HG03520 (cell line): ENCODE data around the gene FAM180B.
"Not testable (repeated sequence)": the region's sequence is repeated elsewhere in the genome, so short reads cannot be mapped to it uniquely, and the experiment has no call there.

Source experiments
- ATAC-seq: cut with Tn5 transposase; IDR thresholded peaks from one replicate; pipeline ENCODE4 v1.9.1; 2021; ENCODE audit warnings: mild to moderate bottlenecking, moderate library complexity; ENCODE audit not compliant: unreplicated experiment

Gene FAM180B

DNA sequence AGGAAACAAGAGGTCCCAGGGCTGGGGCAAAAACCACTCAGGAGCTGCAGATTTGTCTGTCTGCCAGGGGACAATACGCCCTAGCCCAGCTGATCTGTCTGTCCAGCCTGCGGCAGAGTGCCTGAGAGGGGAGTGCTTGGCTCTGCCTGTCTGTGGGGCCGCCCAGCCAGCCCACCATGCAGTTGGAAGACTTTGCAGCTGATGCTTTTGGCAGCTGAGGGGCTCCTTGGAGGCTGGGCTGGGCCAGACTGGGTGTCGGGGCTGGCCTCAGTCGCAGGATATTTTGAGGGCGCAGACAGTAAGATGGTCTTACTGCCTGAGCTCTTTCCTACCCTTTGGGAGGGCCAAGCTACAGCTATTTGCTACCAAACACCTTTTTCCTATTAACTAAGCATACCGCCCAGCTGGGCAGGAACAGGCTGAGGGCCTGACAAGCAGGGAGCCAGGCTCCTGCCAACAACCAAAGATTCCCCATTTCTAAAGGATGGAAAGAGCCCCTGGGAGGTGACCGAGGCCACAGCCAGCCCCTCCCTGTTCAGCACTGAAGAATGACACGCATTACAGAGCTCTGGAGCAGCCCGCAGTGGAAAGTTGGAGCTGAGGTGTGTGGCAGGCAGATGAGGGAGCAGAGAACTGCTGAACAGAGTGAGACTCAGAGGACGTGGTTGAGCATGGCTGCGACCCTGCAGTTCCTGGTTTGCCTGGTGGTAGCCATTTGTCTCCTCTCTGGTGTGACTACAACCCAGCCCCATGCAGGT is at the start of gene FAM180B:
Gene FAM180B (plus strand): TSS at position 581 of the 758 bp plus-strand sequence. CDS start 91 bp downstream, at position 672.
- no peak for ATAC-seq

DNA sequence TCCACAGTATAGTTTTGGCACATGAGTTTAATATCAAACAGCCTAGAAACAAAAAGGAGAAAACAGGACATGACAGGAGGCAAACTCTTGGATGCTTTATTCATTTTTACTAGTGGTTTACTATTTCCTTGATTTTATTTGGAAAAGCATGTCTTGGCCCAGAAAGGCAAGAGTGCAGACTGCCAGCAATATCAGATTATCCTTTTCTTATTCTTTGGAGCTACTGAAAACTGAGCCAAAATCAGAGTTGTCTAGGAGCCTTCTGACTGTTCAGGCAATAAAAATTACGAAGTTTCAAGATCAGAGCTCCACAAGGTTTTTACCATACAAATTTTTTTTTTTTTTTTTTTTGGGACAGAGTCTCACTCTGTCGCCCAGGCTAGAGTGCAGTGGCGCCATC is 49.6 kb upstream of the FAM180B start:
- no peak for ATAC-seq

DNA sequence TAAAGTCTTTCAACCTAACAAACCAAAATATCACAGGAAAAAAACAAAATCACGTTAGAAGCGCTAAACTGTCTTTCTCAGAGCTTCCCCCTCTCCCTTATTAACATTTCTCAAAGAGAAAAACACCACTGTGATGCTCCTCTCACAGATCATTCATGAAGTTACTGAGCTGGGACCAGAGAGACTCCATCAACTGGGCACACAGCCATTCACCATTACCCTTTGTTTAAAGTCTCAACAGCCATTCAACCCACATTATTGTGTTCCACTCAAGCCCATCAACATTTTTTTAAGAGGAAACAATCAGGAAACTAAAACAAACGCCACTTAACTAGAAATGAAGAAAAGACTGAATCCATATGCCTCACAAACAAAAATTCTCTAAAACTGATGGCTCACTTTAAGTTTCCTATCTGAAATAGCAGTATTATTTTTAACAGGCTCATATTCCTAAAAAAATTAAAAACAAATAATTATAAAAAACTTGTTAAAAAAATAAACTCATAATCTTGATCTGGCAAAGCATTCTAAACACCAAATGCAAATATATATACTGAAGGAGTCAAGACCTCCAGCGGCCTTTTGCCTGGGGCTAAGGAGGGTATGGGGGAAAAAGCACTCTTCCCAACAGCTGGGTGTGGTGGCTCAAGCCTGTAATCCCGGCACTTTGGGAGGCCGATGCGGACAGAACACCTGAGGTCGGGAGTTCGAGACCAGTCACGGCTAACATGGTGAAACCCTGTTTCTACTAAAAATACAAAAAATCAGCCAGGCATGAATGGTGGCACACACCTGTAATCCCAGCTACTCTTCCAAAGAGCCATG is 47.5 kb upstream of the FAM180B start:
- ATAC-seq, result no peak

- no peak for ATAC-seq
These were observed 46.8 kb upstream of the FAM180B start for GRCh38 chr11:47539681-47540039.

DNA sequence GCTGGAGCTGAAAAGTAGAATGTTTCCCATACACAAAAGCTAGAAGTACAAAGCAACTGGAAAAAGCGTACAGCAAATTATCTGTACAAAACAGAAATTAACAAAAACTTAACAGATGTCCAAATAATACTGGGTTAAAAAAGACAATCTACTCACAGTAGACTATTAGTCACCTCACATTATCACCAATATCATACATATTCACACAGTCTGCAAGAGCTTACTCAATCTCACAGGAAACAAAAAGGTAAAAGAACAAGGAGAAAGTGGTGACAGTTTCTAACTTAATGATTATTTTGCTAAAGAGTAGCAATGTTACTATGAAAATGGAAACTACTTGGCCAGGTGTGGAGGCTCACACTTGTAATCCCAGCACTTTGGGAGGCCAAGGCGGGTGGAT is 45.4 kb upstream of the FAM180B start:
- ATAC-seq, result no peak

GRCh38 chr11:47545298-47545697 is 41.2 kb upstream of the FAM180B start:
- no peak for ATAC-seq

- not testable (repeated sequence) for ATAC-seq
These were observed 40.2 kb upstream of the FAM180B start for GRCh38 chr11:47546274-47546673.

DNA sequence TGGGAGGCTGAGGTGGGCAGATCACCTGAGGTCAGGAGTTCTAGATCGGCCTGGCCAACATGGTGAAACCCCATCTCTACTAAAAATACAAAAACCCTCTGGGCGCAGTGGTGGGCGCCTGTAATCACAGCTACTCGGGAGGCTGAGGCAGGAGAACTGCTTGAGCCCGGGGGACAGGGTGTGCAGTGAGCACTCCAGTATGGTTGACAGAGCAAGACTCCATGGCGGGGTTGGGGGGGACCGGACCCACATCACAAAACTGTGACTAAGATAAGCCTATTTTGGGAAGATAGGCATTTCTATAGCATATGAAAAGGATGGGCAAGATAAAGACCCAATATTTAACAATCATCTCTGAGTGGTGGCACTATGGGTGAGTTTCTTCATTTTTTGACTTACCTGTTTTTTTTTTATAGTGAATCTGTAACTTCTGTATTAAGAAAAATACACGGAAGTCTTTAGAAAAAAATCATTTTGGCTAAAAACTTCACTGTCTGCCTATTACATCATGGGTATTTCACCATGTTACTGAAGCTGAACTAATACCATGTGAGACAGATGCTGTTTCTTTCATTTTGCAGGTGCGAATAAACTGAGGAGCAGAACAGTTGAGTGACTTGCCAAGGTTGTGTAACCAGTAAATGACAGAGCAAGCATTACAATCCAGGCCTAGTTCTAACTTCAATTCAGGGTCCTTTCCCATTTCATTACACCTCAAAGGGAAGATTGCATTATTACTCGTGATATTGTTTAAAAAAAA is 36.0 kb upstream of the FAM180B start:
- no peak for ATAC-seq

- no peak for ATAC-seq
These were observed 35.4 kb upstream of the FAM180B start for GRCh38 chr11:47551086-47551485.

- no peak for ATAC-seq
These were observed 34.4 kb upstream of the FAM180B start for GRCh38 chr11:47552056-47552565.

GRCh38 chr11:47552566-47553405 is 33.7 kb upstream of the FAM180B start, which contains the start of gene CELF1:
Gene CELF1, minus strand, starts transcription at chr11:47553132. Its CDS starts 53,609 bp downstream, at chr11:47499523.
- peak; percentile 91 for ATAC-seq

DNA sequence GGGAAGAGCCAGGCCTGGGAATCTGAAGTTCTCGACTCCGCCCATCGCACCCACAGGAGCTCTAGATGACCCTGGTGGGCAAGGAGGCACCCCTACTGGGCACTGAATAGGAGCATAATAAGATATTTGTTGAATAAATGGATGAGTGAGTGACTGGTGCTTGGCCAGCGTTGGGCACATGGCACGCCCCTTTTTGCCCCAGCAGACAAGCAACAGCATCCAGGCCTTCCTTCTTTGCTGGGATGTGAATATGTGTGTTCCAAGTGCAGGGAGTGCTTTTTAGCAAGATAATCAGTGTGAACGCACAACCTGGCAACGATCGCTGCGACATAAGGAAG is 33.1 kb upstream of the FAM180B start:
- ATAC-seq, result peak; percentile 26

DNA sequence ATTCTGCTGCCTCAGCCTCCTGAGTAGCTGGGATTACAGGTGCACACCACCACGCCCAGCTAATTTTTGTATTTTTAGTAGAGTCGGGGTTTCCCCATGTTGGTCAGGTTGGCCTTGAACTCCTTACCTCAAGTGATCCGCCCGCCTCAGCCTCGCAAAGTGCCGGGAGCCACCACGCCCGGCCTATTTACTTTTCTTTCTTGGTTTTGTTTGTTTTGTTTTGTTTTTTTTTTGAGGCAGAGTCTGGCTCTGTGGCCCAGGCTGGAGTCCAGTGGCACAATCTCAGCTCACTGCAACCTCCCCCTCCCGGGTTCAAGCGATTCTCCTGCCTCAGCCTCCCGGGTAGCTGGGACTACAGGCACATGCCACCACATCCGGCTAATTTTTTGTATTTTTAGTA is 29.5 kb upstream of the FAM180B start:
- not testable (repeated sequence) for ATAC-seq

- ATAC-seq, result no peak
These were observed 27.8 kb upstream of the FAM180B start for GRCh38 chr11:47558695-47559094.

GRCh38 chr11:47560426-47560825 is 26.1 kb upstream of the FAM180B start:
- ATAC-seq, result no peak

- ATAC-seq, result not testable (repeated sequence)
These were observed 24.1 kb upstream of the FAM180B start for GRCh38 chr11:47562393-47562792.

GRCh38 chr11:47564366-47564765 is 22.1 kb upstream of the FAM180B start:
- not testable (repeated sequence) for ATAC-seq

- ATAC-seq, result peak; percentile 16
These were observed 21.5 kb upstream of the FAM180B start for GRCh38 chr11:47564933-47565339.

- ATAC-seq, result peak; percentile 79
These were observed 20.9 kb upstream of the FAM180B start, which contains the start of gene PTPMT1 for GRCh38 chr11:47565340-47566148. Gene PTPMT1, plus strand, starts transcription at chr11:47565599. Its CDS starts 24 bp downstream, at chr11:47565623.
